WERI-Rb-1 (cell line): ENCODE measurements around the gene HOXB3.

Source experiments
- DNase-seq: peaks from one replicate; pipeline ENCODE4 v3.0.0-alpha.2; 2020
- H3K27ac ChIP-seq: fragments of 250-450 bp; sonication (Bioruptor Pico); 2 replicates; pipeline ENCODE4 v1.5.1; 2020; ENCODE audit warnings: mild to moderate bottlenecking, moderate library complexity
- H3K27me3 ChIP-seq: fragments of 250-450 bp; sonication (Bioruptor Pico); 2 replicates; pipeline ENCODE4 v1.5.1; 2021; ENCODE audit warnings: mild to moderate bottlenecking, low read depth, moderate library complexity; ENCODE audit not compliant: insufficient read depth, severe bottlenecking
- H3K36me3 ChIP-seq: fragments of 250-450 bp; sonication (Bioruptor Pico); 2 replicates; pipeline ENCODE4 v1.5.1; 2020; ENCODE audit warnings: mild to moderate bottlenecking, moderate library complexity
- H3K4me3 ChIP-seq: 2 replicates; pipeline ENCODE4 v1.5.1; 2011; ENCODE audit warnings: low read depth, mild to moderate bottlenecking, control low read depth, low read length
- H3K9me3 ChIP-seq: fragments of 250-450 bp; sonication (Bioruptor Pico); 2 replicates; pipeline ENCODE4 v1.5.1; 2021; ENCODE audit warnings: mild to moderate bottlenecking, moderate library complexity; ENCODE audit not compliant: severe bottlenecking
- CTCF ChIP-seq: IDR thresholded peaks from 2 replicates; pipeline ENCODE4 v1.5.1; 2011; ENCODE audit warnings: low read depth, mild to moderate bottlenecking, control low read depth, inconsistent platforms, low read length

Gene HOXB3

GRCh38 chr17:48563385-48563838, 26.6 kb downstream of the HOXB3 start:
- Histone ChIP-seq H3K9me3 (peaks cover 2% of the 10 kb centered on the region), H3K4me3 (no peak overlapping the region), H3K27ac (no peak overlapping the region), H3K27me3 (peaks cover 97% of the 10 kb centered on the region), H3K36me3 (no peaks in the 10 kb centered on the region)
- no peak for TF ChIP-seq CTCF
- DNase-seq = no peak

- DNase-seq = no peak
- Histone ChIP-seq H3K36me3 (no peaks in the 10 kb centered on the region), H3K27me3 (peaks cover 97% of the 10 kb centered on the region), H3K9me3 (peaks cover 2% of the 10 kb centered on the region), H3K4me3 (no peak overlapping the region), H3K27ac (no peak overlapping the region)
- no peak for TF ChIP-seq CTCF
Observed at GRCh38 chr17:48562934-48563333, 27.1 kb downstream of the HOXB3 start.

GRCh38 chr17:48561884-48562810, 27.9 kb downstream of the HOXB3 start:
- H3K36me3 ChIP-seq = no peaks in the 10 kb centered on the region
- H3K9me3 ChIP-seq = peaks cover 2% of the 10 kb centered on the region
- H3K27ac ChIP-seq = no peak overlapping the region
- peak; percentile 51 for DNase-seq
- peak; percentile 46; the same call in 1 of the 2 replicates for TF ChIP-seq CTCF
- H3K27me3 ChIP-seq = peaks cover 97% of the 10 kb centered on the region
- no peak overlapping the region for H3K4me3 ChIP-seq

GRCh38 chr17:48559840-48560817, 29.9 kb downstream of the HOXB3 start:
- H3K27me3 ChIP-seq = peaks cover 90% of the 10 kb centered on the region
- H3K4me3 ChIP-seq = no peak overlapping the region
- no peak for DNase-seq
- no peak for TF ChIP-seq CTCF
- no peak overlapping the region for H3K27ac ChIP-seq
- peaks cover 2% of the 10 kb centered on the region for H3K9me3 ChIP-seq
- H3K36me3 ChIP-seq = no peaks in the 10 kb centered on the region

- H3K27me3 ChIP-seq = peaks cover 91% of the 10 kb centered on the region
- H3K27ac ChIP-seq = no peak overlapping the region
- H3K9me3 ChIP-seq = no peaks in the 10 kb centered on the region
- DNase-seq = no peak
- no peaks in the 10 kb centered on the region for H3K36me3 ChIP-seq
- no peak for TF ChIP-seq CTCF
- no peak overlapping the region for H3K4me3 ChIP-seq
Observed at GRCh38 chr17:48559122-48559839, 30.8 kb downstream of the HOXB3 start.
